GM18499 (cell line): ENCODE results near the gene PDE3A.
"Not testable (repeated sequence)": the region's sequence is repeated elsewhere in the genome, so short reads cannot be mapped to it uniquely, and the experiment has no call there.

ENCODE experiments used
- ATAC-seq: cut with Tn5 transposase; IDR thresholded peaks from one replicate; pipeline ENCODE4 v1.9.1; 2021; ENCODE audit warnings: moderate number of reproducible peaks; ENCODE audit not compliant: insufficient read depth, unreplicated experiment

PDE3A gene

DNA sequence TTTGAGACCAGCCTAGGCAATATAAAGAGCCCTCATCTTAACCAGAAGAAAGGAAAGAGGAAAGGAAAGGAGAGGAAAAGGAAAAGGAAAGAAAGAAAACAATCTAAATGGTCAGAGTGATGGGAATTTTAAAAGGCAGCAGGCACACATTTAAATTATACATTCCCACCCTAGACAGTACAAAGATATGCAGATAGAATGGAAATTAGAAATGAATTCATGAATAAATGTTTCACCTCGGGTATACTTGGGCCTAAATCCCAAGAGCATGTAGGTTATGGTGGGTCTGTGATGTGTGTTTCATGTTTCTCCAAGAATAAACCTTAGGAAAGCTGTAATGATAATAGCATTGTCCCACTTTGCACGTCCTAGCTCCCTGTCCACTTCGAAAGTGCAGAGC is 222.2 kb downstream of the PDE3A start:
- ATAC-seq = no peak

GRCh38 chr12:20592556-20592955 is 224.2 kb downstream of the PDE3A start:
- no peak for ATAC-seq

DNA sequence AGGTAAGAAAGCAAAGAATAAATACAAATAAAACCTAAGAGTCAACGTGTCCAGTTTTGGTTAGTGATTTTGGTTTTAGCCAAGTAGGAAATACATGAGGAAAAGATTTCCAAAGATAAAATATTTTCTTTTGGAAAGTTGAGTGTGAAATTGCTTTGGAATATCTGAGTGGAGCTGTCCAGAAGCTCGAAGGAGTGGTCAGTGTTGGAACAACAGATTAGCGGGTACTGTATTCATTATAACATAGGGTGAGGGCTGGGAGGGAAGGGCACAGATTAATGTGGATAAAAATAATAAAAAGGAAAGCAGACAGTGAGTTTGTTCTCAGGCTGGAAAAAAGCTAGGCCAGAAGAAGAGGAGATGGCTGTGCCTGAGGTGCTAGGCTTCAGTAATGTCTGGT is 225.3 kb downstream of the PDE3A start:
- ATAC-seq = no peak

- no peak for ATAC-seq
These were observed 227.7 kb downstream of the PDE3A start for GRCh38 chr12:20596061-20596460.

GRCh38 chr12:20599757-20600156 is 231.4 kb downstream of the PDE3A start:
- ATAC-seq = no peak

- ATAC-seq = no peak
These were observed 233.4 kb downstream of the PDE3A start for GRCh38 chr12:20601668-20602280.

- no peak for ATAC-seq
These were observed 234.5 kb downstream of the PDE3A start for GRCh38 chr12:20602641-20603391.

GRCh38 chr12:20604408-20605067 is 236.2 kb downstream of the PDE3A start:
- no peak for ATAC-seq

DNA sequence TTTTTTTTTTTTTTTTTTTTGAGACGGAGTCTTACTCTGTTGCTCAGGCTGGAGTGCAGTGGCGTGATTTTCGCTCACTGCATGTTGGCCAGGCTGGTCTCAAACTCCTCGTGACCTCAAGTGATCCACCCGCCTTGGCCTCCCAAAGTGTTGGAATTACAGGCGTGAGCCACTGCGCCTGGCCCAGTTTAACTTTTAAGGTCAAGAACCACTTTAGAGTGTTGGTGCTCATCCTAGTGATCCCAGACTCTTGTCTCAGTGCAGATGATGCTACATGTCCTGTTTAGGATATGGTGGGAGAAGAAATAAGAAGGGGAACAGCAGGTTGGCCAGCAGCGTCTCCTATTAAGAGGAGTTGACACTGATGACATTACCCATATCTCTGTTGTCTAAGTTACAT is 246.7 kb downstream of the PDE3A start:
- not testable (repeated sequence) for ATAC-seq

GRCh38 chr12:20616093-20616492 is 247.8 kb downstream of the PDE3A start:
- ATAC-seq = no peak

DNA sequence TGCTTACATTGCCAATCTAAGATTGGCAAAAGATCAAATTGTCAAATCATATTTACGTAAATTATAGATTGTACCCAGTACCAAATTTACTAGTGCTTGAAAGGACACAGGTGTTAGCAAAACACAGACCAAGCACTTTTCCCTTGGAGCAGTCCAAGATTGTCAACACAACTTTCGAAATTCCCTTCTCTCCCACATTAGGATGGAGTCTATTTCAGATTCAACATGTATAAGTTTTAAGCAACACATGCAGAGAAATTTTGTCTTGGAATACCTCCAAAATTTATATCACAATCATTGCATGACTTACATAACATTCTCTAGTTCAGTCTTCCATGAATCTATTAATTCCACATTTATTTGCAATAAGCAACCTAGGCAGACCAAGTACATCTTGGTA is 251.9 kb downstream of the PDE3A start:
- ATAC-seq = no peak

DNA sequence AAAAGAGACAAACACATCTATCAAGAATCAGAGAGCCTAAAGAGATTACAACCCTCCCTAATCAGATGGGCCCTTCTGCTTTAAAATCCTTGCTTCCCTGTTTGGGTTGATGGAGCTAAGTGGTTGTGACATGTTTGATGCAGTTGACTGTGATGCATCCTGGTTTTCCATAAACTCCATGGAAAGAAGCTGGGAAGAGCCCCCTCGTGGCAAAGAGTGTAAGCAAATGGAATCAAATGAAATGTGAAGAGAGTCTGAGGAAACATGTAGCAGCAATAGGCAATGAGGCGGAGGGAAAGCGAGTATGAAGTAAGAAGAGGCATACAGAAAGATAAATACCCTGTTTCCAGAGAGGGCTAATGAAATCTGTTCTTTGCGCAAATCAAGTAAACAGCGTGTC is 256.4 kb downstream of the PDE3A start:
- no peak for ATAC-seq

GRCh38 chr12:20625531-20625930 is 257.2 kb downstream of the PDE3A start:
- ATAC-seq = no peak

DNA sequence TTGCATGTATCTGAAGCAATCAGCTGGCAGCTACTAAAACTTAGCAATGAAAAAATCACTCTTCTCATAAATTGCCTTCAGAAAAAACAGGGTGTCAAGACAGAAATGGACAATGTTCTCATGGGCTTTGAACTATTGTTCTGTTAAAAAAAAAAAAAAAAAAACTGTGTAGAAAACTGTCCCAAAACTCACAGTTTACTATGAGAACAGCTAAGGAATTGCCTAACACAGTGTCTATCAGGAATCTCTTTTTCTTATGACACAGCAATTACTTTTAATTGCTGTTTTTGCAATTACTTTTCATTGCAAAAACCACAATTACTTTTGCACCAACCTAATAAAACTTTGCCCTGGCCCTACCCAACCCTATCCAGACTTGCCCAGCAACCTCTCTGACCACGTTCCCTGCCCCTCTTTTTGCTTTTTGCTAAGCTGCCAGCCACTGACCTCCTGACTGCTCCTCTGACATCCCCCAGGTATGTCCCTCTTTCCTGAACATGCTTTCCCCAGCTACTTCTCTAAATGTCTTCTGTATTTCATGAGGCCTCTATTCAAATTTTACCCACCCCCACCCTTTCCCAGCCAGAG is 258.8 kb downstream of the PDE3A start:
- ATAC-seq = no peak

DNA sequence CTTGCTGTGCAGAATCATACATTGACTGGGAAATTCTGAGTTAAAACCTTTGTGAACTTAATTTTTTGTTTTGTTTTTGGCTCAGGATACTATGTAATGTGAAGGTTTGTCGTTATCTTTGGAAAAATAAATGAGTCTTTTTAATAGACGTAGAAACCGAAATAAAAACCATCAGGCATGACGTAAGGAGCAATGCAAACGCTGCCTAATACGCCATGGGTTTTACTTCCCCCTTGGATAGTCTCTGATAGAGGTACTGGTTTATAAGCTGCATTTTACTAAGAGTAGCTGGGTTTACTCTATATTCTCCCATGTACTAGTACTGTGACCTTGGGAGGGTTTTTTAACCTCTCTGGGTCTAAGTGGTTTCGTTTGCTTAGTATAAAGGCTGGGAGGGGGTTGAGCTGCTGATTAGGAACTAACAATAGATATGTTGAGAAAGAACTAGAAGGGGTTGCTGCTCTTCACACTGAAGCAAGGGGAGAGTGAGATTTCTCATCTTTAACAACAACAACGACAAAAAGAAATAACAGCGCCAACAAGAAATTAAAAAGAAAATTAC is 260.0 kb downstream of the PDE3A start:
- ATAC-seq = no peak

DNA sequence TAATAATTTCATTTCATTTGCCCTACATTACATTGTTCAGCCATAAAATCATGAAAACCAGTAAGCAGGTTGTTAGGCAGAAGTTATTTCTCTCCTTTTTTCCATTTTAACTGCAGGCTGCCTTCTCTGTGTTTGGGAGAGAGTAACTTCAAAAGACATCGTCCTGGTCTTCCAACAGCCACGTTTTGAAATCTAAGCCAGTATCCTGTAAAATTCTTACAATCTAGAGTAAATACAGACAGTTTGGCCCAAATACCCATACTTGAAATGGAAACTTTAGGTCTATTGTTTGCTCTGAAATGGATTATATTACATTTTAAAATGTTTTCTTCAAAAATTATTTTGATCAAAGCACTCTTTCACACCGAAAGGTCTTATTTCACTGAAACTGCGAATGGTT is 260.7 kb downstream of the PDE3A start:
- ATAC-seq = no peak

GRCh38 chr12:20629414-20630156 is 261.2 kb downstream of the PDE3A start:
- no peak for ATAC-seq

- no peak for ATAC-seq
These were observed 263.4 kb downstream of the PDE3A start for GRCh38 chr12:20631711-20632110.

DNA sequence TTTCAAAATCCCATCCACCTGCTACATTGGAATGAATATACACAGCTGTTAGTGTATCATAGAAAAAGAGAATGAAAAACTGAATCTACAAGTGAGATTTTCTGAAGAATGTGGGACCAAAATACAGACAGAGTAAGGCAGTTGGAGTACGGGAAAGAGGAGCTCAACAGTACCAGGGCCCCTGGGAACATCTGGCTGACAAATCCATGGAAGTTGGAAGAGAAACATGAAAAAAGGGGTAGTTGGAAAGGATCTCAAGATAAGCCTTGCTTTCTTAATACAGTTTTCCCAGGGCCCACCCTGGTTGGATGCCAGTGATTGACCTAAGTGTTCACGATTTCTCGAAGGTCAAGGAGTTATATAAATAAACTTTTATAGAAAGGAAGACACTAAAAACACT is 272.8 kb downstream of the PDE3A start:
- ATAC-seq = no peak

- ATAC-seq = no peak
These were observed 275.5 kb downstream of the PDE3A start for GRCh38 chr12:20643822-20644221.
